Activated CD8-positive, alpha-beta memory T cell treated with anti-CD3 and anti-CD28 coated beads for 1 hour (primary cell): ENCODE measurements around the gene EMX1.
A peak's percentile ranks its signal among the peaks of the same experiment; 100 is the strongest.

Experiments
- DNase-seq, 2 donors: peaks; one replicate each; pipeline ENCODE4 v3.0.0-alpha.2; 2020; ENCODE audit warnings: low read depth in 1 of 2; ENCODE audit errors: extremely low read depth in 1 of 2

Gene EMX1

GRCh38 chr2:72917138-72917876 is at the start of gene EMX1:
TSS of gene EMX1 (plus strand) at chr2:72917519. CDS start at chr2:72917853, 334 bp downstream.
- peak in 1 of 2 donors; percentile 21 for DNase-seq

- no peak for DNase-seq
These were observed 46.3 kb upstream of the EMX1 start for GRCh38 chr2:72871060-72871459.

- DNase-seq, result no peak
These were observed 45.4 kb upstream of the EMX1 start for GRCh38 chr2:72871880-72872279.

- no peak for DNase-seq
These were observed 33.9 kb upstream of the EMX1 start for GRCh38 chr2:72883356-72883962.

- DNase-seq, result no peak
These were observed 30.8 kb upstream of the EMX1 start for GRCh38 chr2:72886505-72887031.

- peak in 1 of 2 donors; percentile 26 for DNase-seq
These were observed 30.1 kb upstream of the EMX1 start, which contains the start of gene SPR for GRCh38 chr2:72887032-72887739. TSS of gene SPR (plus strand) at chr2:72887408. CDS start at chr2:72887433, 25 bp downstream.

- peak in 1 of 2 donors; percentile 30 for DNase-seq
These were observed 29.4 kb upstream of the EMX1 start for GRCh38 chr2:72887740-72888437.

- DNase-seq, result no peak
These were observed 28.7 kb upstream of the EMX1 start for GRCh38 chr2:72888438-72889202.

GRCh38 chr2:72889991-72890390 is 27.3 kb upstream of the EMX1 start:
- no peak for DNase-seq

- DNase-seq, result no peak
These were observed 26.1 kb upstream of the EMX1 start for GRCh38 chr2:72891091-72891818.

- DNase-seq, result peak in 1 of 2 donors; percentile 35
These were observed 24.7 kb upstream of the EMX1 start for GRCh38 chr2:72892506-72893173.

GRCh38 chr2:72893594-72894319 is 23.6 kb upstream of the EMX1 start:
- DNase-seq, result no peak

- DNase-seq, result no peak
These were observed 22.8 kb upstream of the EMX1 start for GRCh38 chr2:72894514-72894913.

GRCh38 chr2:72895154-72895553 is 22.2 kb upstream of the EMX1 start:
- DNase-seq, result no peak

GRCh38 chr2:72895759-72896281 is 21.5 kb upstream of the EMX1 start:
- DNase-seq, result no peak

- no peak for DNase-seq
These were observed 20.9 kb upstream of the EMX1 start for GRCh38 chr2:72896446-72896845.

- DNase-seq, result no peak
These were observed 19.3 kb upstream of the EMX1 start for GRCh38 chr2:72897785-72898584.
